GM19328 (cell line): ENCODE results near the gene CLTCL1.
"Not testable (repeated sequence)": the region's sequence is repeated elsewhere in the genome, so short reads cannot be mapped to it uniquely, and the experiment has no call there.

Experiments used
- ATAC-seq: cut with Tn5 transposase; IDR thresholded peaks from one replicate; pipeline ENCODE4 v1.9.1; 2021; ENCODE audit warnings: mild to moderate bottlenecking, moderate library complexity; ENCODE audit not compliant: unreplicated experiment

The CLTCL1 gene

GRCh38 chr22:19291218-19291579, 320 bp downstream of the CLTCL1 start:
- peak; percentile 35 for ATAC-seq

GRCh38 chr22:19290400-19291217, 910 bp downstream of the CLTCL1 start:
- ATAC-seq, result no peak

- ATAC-seq, result no peak
Observed at GRCh38 chr22:19289475-19290161, 1.9 kb downstream of the CLTCL1 start.

- ATAC-seq, result no peak
Observed at GRCh38 chr22:19287889-19288288, 3.6 kb downstream of the CLTCL1 start.

- ATAC-seq, result no peak
Observed at GRCh38 chr22:19287076-19287707, 4.3 kb downstream of the CLTCL1 start.

GRCh38 chr22:19285831-19286230, 5.7 kb downstream of the CLTCL1 start:
- ATAC-seq, result no peak

GRCh38 chr22:19279143-19279542, 12.4 kb downstream of the CLTCL1 start:
- not testable (repeated sequence) for ATAC-seq

- ATAC-seq, result no peak
Observed at GRCh38 chr22:19277785-19278184, 13.7 kb downstream of the CLTCL1 start.

GRCh38 chr22:19275919-19276600, 15.5 kb downstream of the CLTCL1 start:
- no peak for ATAC-seq

GRCh38 chr22:19275513-19275912, 16.0 kb downstream of the CLTCL1 start:
- ATAC-seq, result no peak

- no peak for ATAC-seq
Observed at GRCh38 chr22:19275104-19275503, 16.4 kb downstream of the CLTCL1 start.

- ATAC-seq, result no peak
Observed at GRCh38 chr22:19271856-19272535, 19.5 kb downstream of the CLTCL1 start.

GRCh38 chr22:19271273-19271855, 20.2 kb downstream of the CLTCL1 start:
- ATAC-seq, result no peak

GRCh38 chr22:19270873-19271272, 20.6 kb downstream of the CLTCL1 start:
- no peak for ATAC-seq

- no peak for ATAC-seq
Observed at GRCh38 chr22:19266547-19267086, 24.9 kb downstream of the CLTCL1 start.

- ATAC-seq, result no peak
Observed at GRCh38 chr22:19265779-19266178, 25.7 kb downstream of the CLTCL1 start.

GRCh38 chr22:19260804-19261203, 30.7 kb downstream of the CLTCL1 start:
- ATAC-seq, result no peak

GRCh38 chr22:19260194-19260593, 31.3 kb downstream of the CLTCL1 start:
- no peak for ATAC-seq

GRCh38 chr22:19258968-19259288, 32.6 kb downstream of the CLTCL1 start:
- ATAC-seq, result not testable (repeated sequence)

GRCh38 chr22:19258371-19258770, 33.1 kb downstream of the CLTCL1 start:
- ATAC-seq, result no peak
